Panc1 (cell line): ENCODE measurements around the gene GRM7. TPM values are rescaled to one million over a fixed set of nuclear protein-coding genes. Genes with fewer than 3 reads are reported as not detected.

Source experiments
- ATAC-seq: fragments of 200-7000 bp; cut with Tn5 transposase; 2 replicates; pipeline ENCODE4 v1.9.1; 2020; ENCODE audit warnings: mild to moderate bottlenecking, moderate library complexity
- BruUV-seq: library from RNA; stranded (reverse); fragments of 400-500 nt; replicated peaks from 2 replicates; lab custom pipeline; 2021; lab: Mats Ljungman, UMichigan
- CTCF ChIA-PET: fragments of 300-600 bp; sonication (Branson Sonifier 250); formaldehyde crosslinking; loops from one replicate; lab custom pipeline; 2022; ENCODE audit warnings: antibody characterized with exemption; lab: Charles Lee
- POLR2A ChIA-PET: fragments of 300-600 bp; sonication (Branson Sonifier 250); formaldehyde crosslinking; loops from one replicate; lab custom pipeline; 2022; ENCODE audit warnings: antibody characterized with exemption; lab: Charles Lee
- DNase-seq: peaks from one replicate; pipeline ENCODE4 v3.0.0-alpha.2; 2010; ENCODE audit warnings: low read depth, low spot score
- H3K27ac ChIP-seq: 2 replicates; pipeline ENCODE4 v1.5.1; 2011; ENCODE audit warnings: mild to moderate bottlenecking, low read length, inconsistent platforms
- H3K27me3 ChIP-seq: fragments of 200-500 bp; sonication (Bioruptor generic); 2 replicates; pipeline ENCODE4 v1.6.0; 2014; ENCODE audit warnings: low read length, inconsistent platforms; ENCODE audit not compliant: control insufficient read depth, insufficient read depth
- H3K36me3 ChIP-seq: fragments of 200-500 bp; sonication (Bioruptor generic); 2 replicates; pipeline ENCODE4 v1.5.1; 2014; ENCODE audit warnings: inconsistent platforms, mild to moderate bottlenecking, low read length, moderate library complexity; ENCODE audit not compliant: control insufficient read depth, insufficient read depth
- H3K4me1 ChIP-seq: 2 replicates; pipeline ENCODE4 v1.5.1; 2011; ENCODE audit warnings: inconsistent platforms, mild to moderate bottlenecking, low read length, moderate library complexity; ENCODE audit not compliant: control insufficient read depth, insufficient read depth
- H3K4me3 ChIP-seq, 2 experiments: 2 replicates each; pipeline ENCODE4 v1.5.1; 2011 to 2012; ENCODE audit warnings: low read depth in 2 of 2, low read length in 2 of 2, mild to moderate bottlenecking in 2 of 2, inconsistent platforms in 1 of 2, moderate library complexity in 1 of 2
- H3K9me3 ChIP-seq: fragments of 200-500 bp; sonication (Bioruptor generic); 2 replicates; pipeline ENCODE4 v1.5.1; 2014; ENCODE audit warnings: low read depth, mild to moderate bottlenecking, inconsistent platforms, low read length, moderate library complexity; ENCODE audit not compliant: control insufficient read depth, insufficient read depth
- POLR2AphosphoS5 ChIP-seq: IDR thresholded peaks from 2 replicates; pipeline ENCODE4 v1.6.1; 2012; ENCODE audit warnings: mild to moderate bottlenecking, low read depth, low read length, moderate library complexity
- SIN3A ChIP-seq: IDR thresholded peaks from 2 replicates; pipeline ENCODE4 v1.6.1; 2012; ENCODE audit warnings: low read depth, mild to moderate bottlenecking, low read length, moderate library complexity, borderline replicate concordance; ENCODE audit not compliant: insufficient read depth
- TCF7L2 ChIP-seq: IDR thresholded peaks from 2 replicates; pipeline ENCODE4 v1.6.1; 2011; ENCODE audit warnings: mild to moderate bottlenecking, low read depth, low read length, inconsistent platforms
- in situ Hi-C: cut with HindIII; loops from 2 replicates; pipeline ENCODE4 v1.10.0; 2016; ENCODE audit warnings: low sequenced_read_pairs, low pct_unique_long_range_greater_than_20kb
- intact Hi-C: fragments of 100-400 bp; cut with micrococcal nuclease; formaldehyde crosslinking; loops from one replicate; pipeline ENCODE4 v1.10.0; 2022; ENCODE audit not compliant: unreplicated experiment
- total RNA-seq: library from RNA; stranded (reverse); gene quantifications from one replicate; pipeline ENCODE4 v1.2.1, GENCODE V29; 2021; ENCODE audit not compliant: unreplicated experiment
- TF ChIP-seq, protein P1 (sequence below), 2 experiments: IDR thresholded peaks; 2 replicates each; pipeline ENCODE4 v1.6.1; 2011 to 2012; ENCODE audit warnings: low read depth in 2 of 2, control low read depth in 1 of 2, low read length in 1 of 2, mild to moderate bottlenecking in 1 of 2, moderate library complexity in 1 of 2; ENCODE audit not compliant: insufficient read depth in 1 of 2
- TF ChIP-seq, protein P2 (sequence below): fragments of 450-650 bp; IDR thresholded peaks from 2 replicates; pipeline ENCODE4 v1.5.1; 2017; ENCODE audit warnings: mild to moderate bottlenecking

The GRM7 gene
- total RNA-seq, 1 experiment from 2014 or later = not detected

- no peaks in the 10 kb centered on the region for H3K27me3 ChIP-seq
- POLR2A ChIA-PET = no interaction called here
- no TSS peak for BruUV-seq
- CTCF ChIA-PET = no interaction called here
- H3K4me3 ChIP-seq = no peak overlapping the region
- ATAC-seq (no peak), DNase-seq (no peak)
- TF ChIP-seq POLR2AphosphoS5 (no peak), SIN3A (no peak)
- TF ChIP-seq, protein P1, sequence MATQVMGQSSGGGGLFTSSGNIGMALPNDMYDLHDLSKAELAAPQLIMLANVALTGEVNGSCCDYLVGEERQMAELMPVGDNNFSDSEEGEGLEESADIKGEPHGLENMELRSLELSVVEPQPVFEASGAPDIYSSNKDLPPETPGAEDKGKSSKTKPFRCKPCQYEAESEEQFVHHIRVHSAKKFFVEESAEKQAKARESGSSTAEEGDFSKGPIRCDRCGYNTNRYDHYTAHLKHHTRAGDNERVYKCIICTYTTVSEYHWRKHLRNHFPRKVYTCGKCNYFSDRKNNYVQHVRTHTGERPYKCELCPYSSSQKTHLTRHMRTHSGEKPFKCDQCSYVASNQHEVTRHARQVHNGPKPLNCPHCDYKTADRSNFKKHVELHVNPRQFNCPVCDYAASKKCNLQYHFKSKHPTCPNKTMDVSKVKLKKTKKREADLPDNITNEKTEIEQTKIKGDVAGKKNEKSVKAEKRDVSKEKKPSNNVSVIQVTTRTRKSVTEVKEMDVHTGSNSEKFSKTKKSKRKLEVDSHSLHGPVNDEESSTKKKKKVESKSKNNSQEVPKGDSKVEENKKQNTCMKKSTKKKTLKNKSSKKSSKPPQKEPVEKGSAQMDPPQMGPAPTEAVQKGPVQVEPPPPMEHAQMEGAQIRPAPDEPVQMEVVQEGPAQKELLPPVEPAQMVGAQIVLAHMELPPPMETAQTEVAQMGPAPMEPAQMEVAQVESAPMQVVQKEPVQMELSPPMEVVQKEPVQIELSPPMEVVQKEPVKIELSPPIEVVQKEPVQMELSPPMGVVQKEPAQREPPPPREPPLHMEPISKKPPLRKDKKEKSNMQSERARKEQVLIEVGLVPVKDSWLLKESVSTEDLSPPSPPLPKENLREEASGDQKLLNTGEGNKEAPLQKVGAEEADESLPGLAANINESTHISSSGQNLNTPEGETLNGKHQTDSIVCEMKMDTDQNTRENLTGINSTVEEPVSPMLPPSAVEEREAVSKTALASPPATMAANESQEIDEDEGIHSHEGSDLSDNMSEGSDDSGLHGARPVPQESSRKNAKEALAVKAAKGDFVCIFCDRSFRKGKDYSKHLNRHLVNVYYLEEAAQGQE (IDR thresholded peaks at IDR 0.05; ENCODE audit: insufficient read depth in 1 of 2, low read depth in 2 of 2, low read length in 1 of 2) = no peak
- no peak overlapping the region for H3K27ac ChIP-seq
- in situ Hi-C loops = no loop called here
- no peaks in the 10 kb centered on the region for H3K9me3 ChIP-seq
- no peaks in the 10 kb centered on the region for H3K36me3 ChIP-seq
- H3K4me1 ChIP-seq = no peaks in the 10 kb centered on the region
- intact Hi-C loops = no loop called here
Observed at GRCh38 chr3:7646851-7647250, 785.9 kb downstream of the GRM7 start.

GRCh38 chr3:7650466-7650865 is 789.6 kb downstream of the GRM7 start:
- no peak overlapping the region for H3K27ac ChIP-seq
- BruUV-seq = no TSS peak
- TF ChIP-seq, protein P1 (IDR thresholded peaks at IDR 0.05; ENCODE audit: insufficient read depth in 1 of 2, low read depth in 2 of 2, low read length in 1 of 2) = no peak
- TF ChIP-seq TCF7L2 = no peak
- TF ChIP-seq POLR2AphosphoS5 = no peak
- TF ChIP-seq, protein P2, sequence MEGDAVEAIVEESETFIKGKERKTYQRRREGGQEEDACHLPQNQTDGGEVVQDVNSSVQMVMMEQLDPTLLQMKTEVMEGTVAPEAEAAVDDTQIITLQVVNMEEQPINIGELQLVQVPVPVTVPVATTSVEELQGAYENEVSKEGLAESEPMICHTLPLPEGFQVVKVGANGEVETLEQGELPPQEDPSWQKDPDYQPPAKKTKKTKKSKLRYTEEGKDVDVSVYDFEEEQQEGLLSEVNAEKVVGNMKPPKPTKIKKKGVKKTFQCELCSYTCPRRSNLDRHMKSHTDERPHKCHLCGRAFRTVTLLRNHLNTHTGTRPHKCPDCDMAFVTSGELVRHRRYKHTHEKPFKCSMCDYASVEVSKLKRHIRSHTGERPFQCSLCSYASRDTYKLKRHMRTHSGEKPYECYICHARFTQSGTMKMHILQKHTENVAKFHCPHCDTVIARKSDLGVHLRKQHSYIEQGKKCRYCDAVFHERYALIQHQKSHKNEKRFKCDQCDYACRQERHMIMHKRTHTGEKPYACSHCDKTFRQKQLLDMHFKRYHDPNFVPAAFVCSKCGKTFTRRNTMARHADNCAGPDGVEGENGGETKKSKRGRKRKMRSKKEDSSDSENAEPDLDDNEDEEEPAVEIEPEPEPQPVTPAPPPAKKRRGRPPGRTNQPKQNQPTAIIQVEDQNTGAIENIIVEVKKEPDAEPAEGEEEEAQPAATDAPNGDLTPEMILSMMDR = no peak
- TF ChIP-seq SIN3A = no peak
- H3K4me3 ChIP-seq = no peak overlapping the region
- CTCF ChIA-PET = no interaction called here
- no peak for ATAC-seq
- intact Hi-C loops (no loop called here), in situ Hi-C loops (no loop called here)
- H3K9me3 ChIP-seq = no peaks in the 10 kb centered on the region
- no peaks in the 10 kb centered on the region for H3K4me1 ChIP-seq
- H3K36me3 ChIP-seq = no peaks in the 10 kb centered on the region
- no peak for DNase-seq
- H3K27me3 ChIP-seq = no peaks in the 10 kb centered on the region
- POLR2A ChIA-PET = no interaction called here
